PFSK-1 (cell line): Measurements from ENCODE around the gene KLHL26.
A peak's percentile ranks its signal among the peaks of the same experiment; 100 is the strongest.

Experiments
- FOXP2 ChIP-seq: optimal IDR thresholded peaks from 2 replicates; pipeline ENCODE3; 2011; ENCODE audit warnings: borderline replicate concordance, control low read depth, inconsistent platforms; ENCODE audit not compliant: insufficient read depth; ENCODE audit errors: extremely low read length, extremely low read depth
- POLR2AphosphoS5 ChIP-seq: IDR thresholded peaks from 2 replicates; pipeline ENCODE4 v1.6.1; 2012; ENCODE audit warnings: low read depth, mild to moderate bottlenecking, control low read depth, low read length, moderate library complexity
- SIN3A ChIP-seq: IDR thresholded peaks from 2 replicates; pipeline ENCODE4 v1.6.1; 2012; ENCODE audit warnings: mild to moderate bottlenecking, low read length, moderate library complexity, borderline replicate concordance; ENCODE audit not compliant: insufficient read depth
- TAF1 ChIP-seq: IDR thresholded peaks from 2 replicates; pipeline ENCODE4 v1.6.1; 2012; ENCODE audit warnings: low read length, control low read depth, borderline replicate concordance; ENCODE audit not compliant: insufficient read depth
- TF ChIP-seq, protein P1 (sequence below), 2 experiments: IDR thresholded peaks; 2 replicates each; pipeline versions ENCODE4 v1.6.1 to v1.8.0; 2011 to 2012; ENCODE audit warnings: low read depth in 2 of 2, low read length in 2 of 2, control low read depth in 1 of 2, inconsistent platforms in 1 of 2, mild to moderate bottlenecking in 1 of 2, moderate library complexity in 1 of 2; ENCODE audit not compliant: insufficient read depth in 1 of 2

Gene KLHL26

DNA sequence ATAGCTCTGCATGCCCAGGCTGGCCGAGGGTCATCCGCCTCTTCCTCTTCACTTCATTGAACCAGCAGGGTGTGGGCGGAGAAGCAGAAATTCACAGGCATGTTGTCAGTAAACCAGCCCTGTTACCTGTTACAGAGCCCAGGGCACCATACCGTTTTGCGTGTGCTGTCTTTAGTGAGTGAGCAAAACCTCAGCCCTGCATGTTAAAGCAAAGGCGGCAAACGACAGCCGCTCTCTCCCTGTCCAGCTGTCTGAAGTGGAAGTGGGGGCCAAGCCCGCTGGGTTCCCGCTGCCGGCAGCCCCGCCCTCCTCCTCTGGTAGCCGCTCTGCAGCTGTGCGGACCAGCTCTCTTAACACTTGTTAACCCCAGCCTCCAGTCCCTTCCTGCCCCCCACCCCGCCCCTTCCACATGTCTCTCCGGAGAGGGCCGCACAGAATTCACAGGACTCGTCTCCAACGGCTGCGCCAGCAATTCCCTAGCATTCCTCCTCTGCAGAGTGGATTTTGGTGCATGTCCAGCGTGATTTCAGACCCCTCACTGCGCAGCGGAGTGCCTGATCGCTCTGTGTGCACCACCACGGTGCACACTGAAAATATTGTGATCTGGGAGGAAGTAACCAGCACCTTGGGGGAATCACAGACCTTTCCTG lies 12.7 kb downstream of the KLHL26 start:
- TF ChIP-seq POLR2AphosphoS5 (no peak), FOXP2 (peak; percentile 19), SIN3A (0 out of 2 replicates have a peak, but pooled peaks have one; percentile 31), TAF1 (no peak)
- TF ChIP-seq, protein P1, sequence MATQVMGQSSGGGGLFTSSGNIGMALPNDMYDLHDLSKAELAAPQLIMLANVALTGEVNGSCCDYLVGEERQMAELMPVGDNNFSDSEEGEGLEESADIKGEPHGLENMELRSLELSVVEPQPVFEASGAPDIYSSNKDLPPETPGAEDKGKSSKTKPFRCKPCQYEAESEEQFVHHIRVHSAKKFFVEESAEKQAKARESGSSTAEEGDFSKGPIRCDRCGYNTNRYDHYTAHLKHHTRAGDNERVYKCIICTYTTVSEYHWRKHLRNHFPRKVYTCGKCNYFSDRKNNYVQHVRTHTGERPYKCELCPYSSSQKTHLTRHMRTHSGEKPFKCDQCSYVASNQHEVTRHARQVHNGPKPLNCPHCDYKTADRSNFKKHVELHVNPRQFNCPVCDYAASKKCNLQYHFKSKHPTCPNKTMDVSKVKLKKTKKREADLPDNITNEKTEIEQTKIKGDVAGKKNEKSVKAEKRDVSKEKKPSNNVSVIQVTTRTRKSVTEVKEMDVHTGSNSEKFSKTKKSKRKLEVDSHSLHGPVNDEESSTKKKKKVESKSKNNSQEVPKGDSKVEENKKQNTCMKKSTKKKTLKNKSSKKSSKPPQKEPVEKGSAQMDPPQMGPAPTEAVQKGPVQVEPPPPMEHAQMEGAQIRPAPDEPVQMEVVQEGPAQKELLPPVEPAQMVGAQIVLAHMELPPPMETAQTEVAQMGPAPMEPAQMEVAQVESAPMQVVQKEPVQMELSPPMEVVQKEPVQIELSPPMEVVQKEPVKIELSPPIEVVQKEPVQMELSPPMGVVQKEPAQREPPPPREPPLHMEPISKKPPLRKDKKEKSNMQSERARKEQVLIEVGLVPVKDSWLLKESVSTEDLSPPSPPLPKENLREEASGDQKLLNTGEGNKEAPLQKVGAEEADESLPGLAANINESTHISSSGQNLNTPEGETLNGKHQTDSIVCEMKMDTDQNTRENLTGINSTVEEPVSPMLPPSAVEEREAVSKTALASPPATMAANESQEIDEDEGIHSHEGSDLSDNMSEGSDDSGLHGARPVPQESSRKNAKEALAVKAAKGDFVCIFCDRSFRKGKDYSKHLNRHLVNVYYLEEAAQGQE (IDR thresholded peaks at IDR 0.05; ENCODE audit: insufficient read depth in 1 of 2, low read depth in 2 of 2, low read length in 2 of 2) = no peak

DNA sequence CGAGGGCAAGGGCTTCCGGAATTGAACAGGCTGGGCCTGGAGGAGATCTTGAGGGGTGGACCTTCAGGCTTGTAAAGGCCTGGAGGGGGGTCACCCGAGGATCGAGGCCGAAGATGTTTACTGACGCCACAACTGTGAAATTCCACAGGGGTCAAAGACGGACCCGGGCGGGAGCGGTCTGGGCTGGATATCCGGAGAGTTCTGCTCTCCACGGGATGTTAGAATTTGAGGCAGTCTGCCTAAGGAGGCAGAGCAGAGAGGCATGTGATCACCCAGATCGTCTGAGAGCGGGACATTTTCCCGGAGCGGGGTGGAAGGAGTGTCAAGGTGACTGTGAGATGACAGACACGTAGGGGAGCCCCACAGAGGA lies 13.2 kb downstream of the KLHL26 start:
- TF ChIP-seq TAF1 (0 out of 2 replicates have a peak, but pooled peaks have one; percentile 28), FOXP2 (no peak)

DNA sequence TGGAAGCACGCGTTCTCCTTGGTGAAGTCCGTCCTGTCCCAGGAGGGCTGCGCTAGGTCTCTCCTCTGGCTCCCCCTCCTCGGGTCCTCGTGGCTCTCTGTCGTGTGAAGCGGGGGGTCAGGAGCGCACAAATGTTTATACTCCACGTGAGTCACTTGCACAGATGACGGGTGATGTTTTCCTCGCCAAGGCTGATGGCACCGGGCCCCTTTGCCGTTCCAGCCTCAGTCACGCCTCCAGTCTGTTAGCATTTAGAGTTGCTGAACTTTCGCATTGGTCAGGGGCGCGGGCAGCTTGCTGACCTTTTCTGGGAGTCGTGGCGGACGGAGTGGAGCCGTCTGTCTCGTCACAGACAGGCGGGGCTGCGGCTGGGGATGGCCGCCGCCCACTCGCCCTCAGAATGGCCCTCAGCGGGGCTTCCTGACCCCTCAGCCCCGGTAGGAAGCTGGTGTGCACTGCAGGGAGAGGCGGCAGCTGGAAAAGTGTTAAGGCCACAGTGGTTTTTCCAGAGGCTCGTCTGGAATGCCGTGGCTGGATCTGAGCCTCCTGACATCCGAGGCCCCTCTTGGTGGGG lies 13.7 kb downstream of the KLHL26 start:
- TF ChIP-seq POLR2AphosphoS5 = no peak
- no peak for TF ChIP-seq SIN3A
- TF ChIP-seq, protein P1 (IDR thresholded peaks at IDR 0.05; ENCODE audit: insufficient read depth in 1 of 2, low read depth in 2 of 2, low read length in 2 of 2) = no peak
- TF ChIP-seq FOXP2 = peak; percentile 59
- TF ChIP-seq TAF1 = no peak

DNA sequence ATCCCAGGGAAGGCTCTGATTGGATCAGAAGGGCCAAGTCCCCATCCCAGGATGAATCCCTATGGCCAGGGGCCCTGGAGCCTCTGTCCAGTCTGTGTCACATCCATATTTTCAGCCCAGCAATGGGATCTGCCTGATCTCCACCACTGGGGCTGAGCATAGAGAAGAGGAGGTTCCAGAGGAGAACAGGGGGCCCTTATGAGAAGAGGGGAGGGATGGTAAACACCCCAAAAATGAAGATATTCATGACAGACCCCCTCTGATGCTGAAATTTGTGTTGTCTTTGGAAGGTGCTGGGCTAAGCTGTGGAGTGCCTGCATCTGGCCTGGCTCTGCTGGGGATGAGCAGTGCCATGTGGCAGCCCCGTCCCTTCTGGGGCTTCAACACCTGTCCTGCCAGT lies 14.5 kb downstream of the KLHL26 start:
- TF ChIP-seq POLR2AphosphoS5 (no peak), FOXP2 (no peak), TAF1 (no peak), SIN3A (no peak)
- TF ChIP-seq, protein P1 (IDR thresholded peaks at IDR 0.05; ENCODE audit: insufficient read depth in 1 of 2, low read depth in 2 of 2, low read length in 2 of 2) = no peak

DNA sequence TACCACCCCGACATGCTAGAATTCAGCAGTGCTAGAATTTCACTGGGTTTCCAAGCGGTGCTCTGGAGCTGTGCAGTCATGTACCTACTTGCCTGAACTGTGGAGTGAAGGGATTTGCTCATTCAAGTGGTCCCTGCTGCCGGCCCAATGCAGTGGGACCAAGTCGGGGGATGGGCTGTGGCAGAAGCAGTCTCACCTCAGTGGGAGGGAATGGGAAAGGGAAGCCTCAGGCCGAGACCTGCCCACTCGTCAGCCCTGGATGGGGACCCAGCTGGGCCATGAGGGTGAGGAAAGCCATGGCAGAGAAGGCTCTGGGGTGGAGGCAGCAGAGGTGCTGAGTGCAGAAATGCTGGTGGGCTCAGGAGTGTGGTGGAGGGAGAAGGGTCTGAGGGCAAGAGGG lies 14.9 kb downstream of the KLHL26 start:
- no peak for TF ChIP-seq FOXP2

DNA sequence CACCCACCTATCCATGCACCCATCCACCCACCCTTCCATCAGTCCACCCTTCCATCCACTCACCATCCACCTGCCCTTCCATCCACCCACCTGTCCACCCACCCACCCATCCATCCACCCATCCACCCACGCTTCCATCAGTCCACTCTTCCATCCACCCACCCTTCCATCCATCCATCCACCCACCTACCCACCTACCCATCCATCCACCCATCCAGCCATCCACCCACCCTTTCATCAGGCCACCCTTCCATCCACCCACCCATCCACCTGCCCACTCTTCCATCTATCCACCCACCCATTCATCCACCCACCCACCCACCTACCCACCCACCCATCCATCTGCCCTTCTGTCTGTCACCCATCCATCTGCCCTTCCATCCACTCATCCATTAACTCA lies 17.0 kb downstream of the KLHL26 start:
- no peak for TF ChIP-seq POLR2AphosphoS5
- TF ChIP-seq SIN3A = no peak
- TF ChIP-seq FOXP2 = no peak
- TF ChIP-seq, protein P1 (IDR thresholded peaks at IDR 0.05; ENCODE audit: insufficient read depth in 1 of 2, low read depth in 2 of 2, low read length in 2 of 2) = no peak
- TF ChIP-seq TAF1 = no peak
